Measurements from ENCODE around the gene THSD7A. TPM values are rescaled to one million over a fixed set of nuclear protein-coding genes. Genes with fewer than 3 reads are reported as not detected.

The THSD7A gene
- total and polyA plus RNA-seq, 9 of the 15 experiments (the other 6 are each of a cell fraction or from before 2014, with no cell fraction given): 0.01 to 0.02 TPM; not detected in 7

GRCh38 chr7:11623093-11623678, 208.8 kb downstream of the THSD7A start:
- Histone ChIP-seq H3K27ac (ENCODE audit: extremely low read depth, low read depth, low read length) (no peak overlapping the region), H3K4me1 (replicated peaks in 1 of 2; ENCODE audit: control insufficient read depth in 2 of 2, insufficient read depth in 2 of 2, low read length in 2 of 2) (no peaks in the 10 kb centered on the region), H4K20me1 (replicated peaks; ENCODE audit: control insufficient read depth, insufficient read depth, low read length) (no peaks in the 10 kb centered on the region), H3K79me2 (ENCODE audit: control insufficient read depth, insufficient read depth, low read length) (no peaks in the 10 kb centered on the region), H3K9ac (ENCODE audit: insufficient read depth in 1 of 2, low read depth in 2 of 2, low read length in 2 of 2) (no peak overlapping the region), H3K4me3 (no peak overlapping the region), H3K9me1 (ENCODE audit: control insufficient read depth, insufficient read depth, low read length) (no peaks in the 10 kb centered on the region), H3K27me3 (ENCODE audit: control insufficient read depth in 2 of 2, insufficient read depth in 2 of 2, low read length in 2 of 2) (no peaks in the 10 kb centered on the region), H3K36me3 (ENCODE audit: control insufficient read depth, insufficient read depth, low read length) (no peaks in the 10 kb centered on the region), H3K9me3 (replicated peaks; ENCODE audit: control insufficient read depth, insufficient read depth, low read depth, low read length) (no peaks in the 10 kb centered on the region), H2AFZ (ENCODE audit: low read depth, low read length) (no peak overlapping the region), H3K4me2 (ENCODE audit: insufficient read depth, low read length) (no peak overlapping the region)
- no TSS peak for BruUV-seq (replicated peaks)
- in situ Hi-C loops (cut with MboI): no loop called here
- FAIRE-seq: no peak
- CTCF ChIA-PET (ENCODE audit: low intra/inter-chr PET ratio): no interaction called here
- no peak for ATAC-seq
- intact Hi-C loops (cut with micrococcal nuclease): no loop called here
- TF ChIP-seq ZNF431 (CRISPR knock-in tag; IDR thresholded peaks at IDR 0.05): no peak
- TF ChIP-seq ZNF449 (CRISPR knock-in tag; IDR thresholded peaks at IDR 0.05): no peak
- TF ChIP-seq TRIM24 (IDR thresholded peaks at IDR 0.05): no peak
- TF ChIP-seq ZSCAN32 (CRISPR knock-in tag; IDR thresholded peaks at IDR 0.05): no peak
- TF ChIP-seq MCM2 (IDR thresholded peaks at IDR 0.05; ENCODE audit: low read depth): no peak
- no peak for TF ChIP-seq ZNF518B (CRISPR knock-in tag; IDR thresholded peaks at IDR 0.05)
- TF ChIP-seq ZNF263 (CRISPR knock-in tag; IDR thresholded peaks at IDR 0.05; ENCODE audit: borderline replicate concordance): no peak
- TF ChIP-seq GTF2A2 (tag; IDR thresholded peaks at IDR 0.05): no peak
- no peak for TF ChIP-seq STAT6 (CRISPR knock-in tag; IDR thresholded peaks at IDR 0.05)
- no peak for TF ChIP-seq SIN3A (IDR thresholded peaks at IDR 0.05; ENCODE audit: borderline replicate concordance in 2 of 2, control insufficient read depth in 1 of 2, low read depth in 2 of 2, low read length in 2 of 2)
- no peak for TF ChIP-seq SMARCB1 (IDR thresholded peaks at IDR 0.05; ENCODE audit: insufficient read length, low read depth)
- DNase-seq (ENCODE audit: extremely low read depth in 1 of 4, low spot score in 3 of 4): no peak
- POLR2A ChIA-PET: no interaction called here
- WGBS (ENCODE audit: insufficient coverage, low coverage, missing lambda C conversion rate): 0% methylated on average over 4 of the region's 4 CpGs
